Vagina (tissue), 2 donors: Measurements from ENCODE around the gene GPR27. TPM values are rescaled to one million over a fixed set of nuclear protein-coding genes. Genes with fewer than 3 reads are reported as not detected.

Source experiments
- DNase-seq, 2 donors: peaks; one replicate each; pipeline ENCODE4 v3.0.0-alpha.2; 2017; ENCODE audit errors: extremely low spot score in 2 of 2
- H3K27ac ChIP-seq: fragments of 200-600 bp; sonication (generic); one replicate; pipeline ENCODE4 v1.5.1; 2019
- H3K27me3 ChIP-seq: fragments of 200-600 bp; sonication (generic); one replicate; pipeline ENCODE4 v1.5.1; 2019
- H3K36me3 ChIP-seq, 2 donors: fragments of 200-600 bp; sonication (generic); one replicate each; pipeline ENCODE4 v1.5.1; 2017 to 2019
- H3K4me1 ChIP-seq: fragments of 200-600 bp; sonication (generic); one replicate; pipeline ENCODE4 v1.5.1; 2019
- H3K4me3 ChIP-seq, 2 donors: fragments of 200-600 bp; sonication (generic); 1 replicate in 1 of 2; 2 replicates in 1 of 2; pipeline ENCODE4 v1.5.1; 2016 to 2019
- H3K9me3 ChIP-seq: fragments of 200-600 bp; sonication (generic); one replicate; pipeline ENCODE4 v1.5.1; 2019
- POLR2A ChIP-seq, 2 donors: fragments of 450-650 bp; IDR thresholded peaks; one replicate each; pipeline ENCODE4 v1.6.1; 2017; ENCODE audit warnings: antibody characterized with exemption in 2 of 2, mild to moderate bottlenecking in 2 of 2, moderate library complexity in 2 of 2
- POLR2AphosphoS5 ChIP-seq, 2 donors: sonication (generic); formaldehyde crosslinking; IDR thresholded peaks; one replicate each; pipeline ENCODE4 v1.9.0; 2017; ENCODE audit warnings: antibody characterized with exemption in 2 of 2, mild to moderate bottlenecking in 2 of 2, low read depth in 1 of 2; ENCODE audit not compliant: insufficient read depth in 1 of 2
- intact Hi-C: fragments of 100-400 bp; cut with DNase I; formaldehyde crosslinking; loops from one replicate; pipeline ENCODE4 v1.15.1; 2023
- total RNA-seq: library from RNA; depleted of rRNA; stranded (reverse); fragments of >200 nt; gene quantifications from one replicate; pipeline ENCODE4 v1.2.3, GENCODE V29; 2016
- TF ChIP-seq, protein P1 (sequence below), 3 experiments: fragments of 450-650 bp in 2 of 3; fragments of 200-600 bp in 1 of 3; sonication (generic) in 1 of 3; IDR thresholded peaks; one replicate each; pipeline ENCODE4 v1.5.1; 2017 to 2019; ENCODE audit warnings: antibody characterized with exemption in 3 of 3, mild to moderate bottlenecking in 2 of 3, moderate library complexity in 2 of 3

GPR27 gene
- total RNA-seq, 1 donor from 2014 or later, result 1.2 TPM

- intact Hi-C loops, result no loop called here
- no peak for DNase-seq
- H3K9me3 ChIP-seq, result no peaks in the 10 kb centered on the region
- peaks cover 32% of the 10 kb centered on the region for H3K4me1 ChIP-seq
- peak overlapping the region; percentile 72 to 98 for H3K4me3 ChIP-seq
- TF ChIP-seq POLR2AphosphoS5 (IDR thresholded peaks at IDR 0.05; ENCODE audit: insufficient read depth in 1 of 2, low read depth in 1 of 2) (no peak), POLR2A (IDR thresholded peaks at IDR 0.05) (no peak)
- TF ChIP-seq, protein P1, sequence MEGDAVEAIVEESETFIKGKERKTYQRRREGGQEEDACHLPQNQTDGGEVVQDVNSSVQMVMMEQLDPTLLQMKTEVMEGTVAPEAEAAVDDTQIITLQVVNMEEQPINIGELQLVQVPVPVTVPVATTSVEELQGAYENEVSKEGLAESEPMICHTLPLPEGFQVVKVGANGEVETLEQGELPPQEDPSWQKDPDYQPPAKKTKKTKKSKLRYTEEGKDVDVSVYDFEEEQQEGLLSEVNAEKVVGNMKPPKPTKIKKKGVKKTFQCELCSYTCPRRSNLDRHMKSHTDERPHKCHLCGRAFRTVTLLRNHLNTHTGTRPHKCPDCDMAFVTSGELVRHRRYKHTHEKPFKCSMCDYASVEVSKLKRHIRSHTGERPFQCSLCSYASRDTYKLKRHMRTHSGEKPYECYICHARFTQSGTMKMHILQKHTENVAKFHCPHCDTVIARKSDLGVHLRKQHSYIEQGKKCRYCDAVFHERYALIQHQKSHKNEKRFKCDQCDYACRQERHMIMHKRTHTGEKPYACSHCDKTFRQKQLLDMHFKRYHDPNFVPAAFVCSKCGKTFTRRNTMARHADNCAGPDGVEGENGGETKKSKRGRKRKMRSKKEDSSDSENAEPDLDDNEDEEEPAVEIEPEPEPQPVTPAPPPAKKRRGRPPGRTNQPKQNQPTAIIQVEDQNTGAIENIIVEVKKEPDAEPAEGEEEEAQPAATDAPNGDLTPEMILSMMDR (IDR thresholded peaks at IDR 0.05), result no peak
- H3K27ac ChIP-seq, result peak overlapping the region; percentile 69
- no peaks in the 10 kb centered on the region for H3K27me3 ChIP-seq
- H3K36me3 ChIP-seq, result no peaks in the 10 kb centered on the region
Observed at GRCh38 chr3:71724171-71724453, 29.5 kb upstream of the GPR27 start.

GRCh38 chr3:71724584-71725270, 28.9 kb upstream of the GPR27 start:
- Histone ChIP-seq H3K36me3 (no peaks in the 10 kb centered on the region), H3K27ac (peak overlapping the region; percentile 69), H3K27me3 (no peaks in the 10 kb centered on the region), H3K4me1 (peaks cover 32% of the 10 kb centered on the region), H3K4me3 (peak overlapping the region; percentile 72 to 98), H3K9me3 (no peaks in the 10 kb centered on the region)
- TF ChIP-seq POLR2AphosphoS5 (IDR thresholded peaks at IDR 0.05; ENCODE audit: insufficient read depth in 1 of 2, low read depth in 1 of 2), result peak in 1 of 2 donors; percentile 40
- no peak for TF ChIP-seq POLR2A (IDR thresholded peaks at IDR 0.05)
- TF ChIP-seq, protein P1 (IDR thresholded peaks at IDR 0.05), result no peak
- DNase-seq, result no peak
- intact Hi-C loops, result no loop called here

DNA sequence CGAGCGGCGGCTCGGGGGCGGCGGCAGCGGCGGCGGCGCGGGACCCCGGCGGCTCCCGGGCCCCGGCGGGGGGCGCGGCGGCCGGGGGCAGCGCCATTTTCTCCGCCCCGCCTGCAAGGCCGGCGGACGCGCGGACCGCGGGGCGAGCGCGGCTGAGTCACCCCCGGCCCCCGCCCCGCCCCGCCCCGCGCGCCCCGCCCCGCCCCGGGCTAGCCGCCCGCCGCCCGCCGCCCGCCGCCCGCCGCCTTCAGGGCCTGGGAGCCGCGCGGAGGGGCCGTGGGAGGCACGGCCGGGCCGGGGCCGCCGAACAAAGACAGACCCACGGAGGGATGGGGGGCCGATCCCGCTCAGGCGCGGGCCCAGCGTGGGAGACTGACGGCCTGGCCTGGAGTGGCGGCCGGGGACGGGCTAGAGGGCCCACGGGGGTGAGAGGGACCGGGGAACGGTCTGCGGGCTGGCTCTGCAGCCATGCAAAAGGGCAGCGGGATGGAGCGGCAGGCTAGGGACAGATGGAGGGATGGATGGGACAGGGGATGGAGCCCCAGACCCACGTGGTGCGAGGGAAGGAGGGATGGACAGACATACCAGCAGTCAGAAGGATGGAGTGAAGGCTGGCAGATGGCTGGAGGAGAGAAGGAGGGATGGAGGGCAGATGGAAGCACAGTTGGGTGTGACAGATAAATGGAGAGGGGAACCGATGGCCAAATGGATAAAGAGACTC, 28.2 kb upstream of the GPR27 start, which contains the start of gene EIF4E3:
Gene EIF4E3 (minus strand): TSS at position 132 of the 721 bp plus-strand sequence. CDS start 35 bp downstream, at position 97.
- no peak for DNase-seq
- intact Hi-C loops, result no loop called here
- peak within 1 kb of the TSS; percentile 84 for H3K27ac ChIP-seq
- peak in 1 of 2 donors; percentile 36 for TF ChIP-seq POLR2AphosphoS5 (IDR thresholded peaks at IDR 0.05; ENCODE audit: insufficient read depth in 1 of 2, low read depth in 1 of 2)
- TF ChIP-seq, protein P1 (IDR thresholded peaks at IDR 0.05), result no peak
- no peak for TF ChIP-seq POLR2A (IDR thresholded peaks at IDR 0.05)
- H3K4me1 ChIP-seq, result peaks cover 32% of the 10 kb centered on the region
- H3K27me3 ChIP-seq, result no peaks in the 10 kb centered on the region
- H3K36me3 ChIP-seq, result no peaks in the 10 kb centered on the region
- peak within 1 kb of the TSS; percentile 72 to 98 for H3K4me3 ChIP-seq
- H3K9me3 ChIP-seq, result no peaks in the 10 kb centered on the region

DNA sequence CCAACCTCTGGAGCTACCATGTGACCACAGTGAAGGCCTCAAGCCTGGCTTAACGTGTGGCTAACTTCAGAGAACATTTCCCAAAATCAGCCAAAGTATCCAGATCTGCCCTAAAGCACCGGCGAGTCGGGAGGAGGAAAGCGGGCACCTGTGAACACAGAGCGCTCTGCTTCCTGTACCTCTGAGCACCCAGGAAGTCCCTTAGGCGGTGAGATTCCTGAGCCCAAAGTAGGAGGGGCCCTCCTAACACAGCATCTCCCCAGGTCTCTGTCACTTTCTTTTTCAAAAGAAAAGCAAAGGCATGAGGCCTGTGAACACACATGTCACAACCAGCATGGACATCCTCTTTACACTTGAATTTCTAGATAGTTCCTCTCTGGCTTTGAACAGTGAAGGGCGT, 27.5 kb upstream of the GPR27 start:
- TF ChIP-seq POLR2A (IDR thresholded peaks at IDR 0.05) (no peak), POLR2AphosphoS5 (IDR thresholded peaks at IDR 0.05; ENCODE audit: insufficient read depth in 1 of 2, low read depth in 1 of 2) (no peak)
- TF ChIP-seq, protein P1 (IDR thresholded peaks at IDR 0.05), result no peak
- Histone ChIP-seq H3K36me3 (no peaks in the 10 kb centered on the region), H3K27me3 (no peaks in the 10 kb centered on the region), H3K9me3 (no peaks in the 10 kb centered on the region), H3K4me3 (peak overlapping the region; percentile 72 to 81), H3K27ac (peak overlapping the region; percentile 84), H3K4me1 (peaks cover 32% of the 10 kb centered on the region)
- intact Hi-C loops, result no loop called here
- no peak for DNase-seq
